Measurements from ENCODE around the gene HK2. TPM values are rescaled to one million over a fixed set of nuclear protein-coding genes. Genes with fewer than 3 reads are reported as not detected.
"Not testable (repeated sequence)": the region's sequence is repeated elsewhere in the genome, so short reads cannot be mapped to it uniquely, and the experiment has no call there.

Gene HK2
- total RNA-seq, 1 experiment from 2014 or later: 27.8 TPM

GRCh38 chr2:74849228-74849892 lies 15.4 kb downstream of the HK2 start:
- DNase-seq: no peak
- H3K4me3 ChIP-seq: no peak overlapping the region
- H3K27me3 ChIP-seq: no peaks in the 10 kb centered on the region
- H3K36me3 ChIP-seq: peaks cover 18% of the 10 kb centered on the region
- H3K9me3 ChIP-seq: no peaks in the 10 kb centered on the region

- Histone ChIP-seq H3K27me3 (no peaks in the 10 kb centered on the region), H3K36me3 (peaks cover 27% of the 10 kb centered on the region), H3K4me3 (no peak overlapping the region), H3K9me3 (no peaks in the 10 kb centered on the region)
- DNase-seq: no peak
These were observed 16.7 kb downstream of the HK2 start for GRCh38 chr2:74850496-74851190.

GRCh38 chr2:74851191-74851566 lies 17.3 kb downstream of the HK2 start:
- H3K4me3 ChIP-seq: no peak overlapping the region
- no peak for DNase-seq
- peaks cover 33% of the 10 kb centered on the region for H3K36me3 ChIP-seq
- H3K9me3 ChIP-seq: no peaks in the 10 kb centered on the region
- no peaks in the 10 kb centered on the region for H3K27me3 ChIP-seq

- not testable (repeated sequence) for H3K4me3 ChIP-seq
These were observed 19.4 kb downstream of the HK2 start for GRCh38 chr2:74853360-74853759.

GRCh38 chr2:74854401-74854800 lies 20.5 kb downstream of the HK2 start:
- Histone ChIP-seq H3K4me3 (no peak overlapping the region), H3K27me3 (no peaks in the 10 kb centered on the region), H3K9me3 (no peaks in the 10 kb centered on the region), H3K36me3 (peaks cover 48% of the 10 kb centered on the region)
- DNase-seq: no peak

More at GRCh38 chr2:74853360-74853759, 19.4 kb downstream of the HK2 start:
- not testable (repeated sequence) for DNase-seq, H3K9me3 ChIP-seq, H3K27me3 ChIP-seq
- peaks cover 39% of the 10 kb centered on the region for H3K36me3 ChIP-seq

- DNase-seq, H3K9me3 ChIP-seq, H3K4me3 ChIP-seq, H3K27me3 ChIP-seq: not testable (repeated sequence)
- H3K36me3 ChIP-seq: peaks cover 46% of the 10 kb centered on the region
These were observed 21.3 kb downstream of the HK2 start for GRCh38 chr2:74855114-74855707.

- no peaks in the 10 kb centered on the region for H3K27me3 ChIP-seq
- no peak for DNase-seq
- H3K4me3 ChIP-seq: no peak overlapping the region
- peaks cover 54% of the 10 kb centered on the region for H3K36me3 ChIP-seq
- H3K9me3 ChIP-seq: no peaks in the 10 kb centered on the region
These were observed 22.2 kb downstream of the HK2 start for GRCh38 chr2:74856004-74856578.

- DNase-seq: no peak
- H3K4me3 ChIP-seq: no peak overlapping the region
- peaks cover 51% of the 10 kb centered on the region for H3K36me3 ChIP-seq
- H3K9me3 ChIP-seq: no peaks in the 10 kb centered on the region
- no peaks in the 10 kb centered on the region for H3K27me3 ChIP-seq
These were observed 22.7 kb downstream of the HK2 start for GRCh38 chr2:74856599-74856998.

- Histone ChIP-seq H3K4me3 (no peak overlapping the region), H3K9me3 (no peaks in the 10 kb centered on the region), H3K36me3 (peaks cover 48% of the 10 kb centered on the region), H3K27me3 (no peaks in the 10 kb centered on the region)
- DNase-seq: no peak
These were observed 23.3 kb downstream of the HK2 start for GRCh38 chr2:74857215-74857614.

GRCh38 chr2:74857725-74858124 lies 23.8 kb downstream of the HK2 start:
- H3K4me3 ChIP-seq: no peak overlapping the region
- DNase-seq: no peak
- no peaks in the 10 kb centered on the region for H3K9me3 ChIP-seq
- H3K27me3 ChIP-seq: no peaks in the 10 kb centered on the region
- peaks cover 48% of the 10 kb centered on the region for H3K36me3 ChIP-seq

- H3K27me3 ChIP-seq: no peaks in the 10 kb centered on the region
- no peaks in the 10 kb centered on the region for H3K9me3 ChIP-seq
- H3K36me3 ChIP-seq: peaks cover 48% of the 10 kb centered on the region
- DNase-seq: no peak
- H3K4me3 ChIP-seq: no peak overlapping the region
These were observed 24.4 kb downstream of the HK2 start for GRCh38 chr2:74858281-74858680.

GRCh38 chr2:74860079-74860478 lies 26.2 kb downstream of the HK2 start:
- DNase-seq: no peak
- Histone ChIP-seq H3K27me3 (no peaks in the 10 kb centered on the region), H3K4me3 (no peak overlapping the region), H3K9me3 (no peaks in the 10 kb centered on the region), H3K36me3 (peaks cover 40% of the 10 kb centered on the region)

- Histone ChIP-seq H3K36me3 (peaks cover 38% of the 10 kb centered on the region), H3K27me3 (no peaks in the 10 kb centered on the region), H3K9me3 (no peaks in the 10 kb centered on the region), H3K4me3 (no peak overlapping the region)
- no peak for DNase-seq
These were observed 26.6 kb downstream of the HK2 start for GRCh38 chr2:74860521-74860920.

- Histone ChIP-seq H3K4me3 (no peak overlapping the region), H3K27me3 (no peaks in the 10 kb centered on the region), H3K36me3 (peaks cover 29% of the 10 kb centered on the region), H3K9me3 (no peaks in the 10 kb centered on the region)
- DNase-seq: no peak
These were observed 27.6 kb downstream of the HK2 start for GRCh38 chr2:74861531-74861930.

GRCh38 chr2:74862020-74862964 lies 28.4 kb downstream of the HK2 start:
- Histone ChIP-seq H3K36me3 (peaks cover 25% of the 10 kb centered on the region), H3K9me3 (no peaks in the 10 kb centered on the region), H3K27me3 (no peaks in the 10 kb centered on the region), H3K4me3 (no peak overlapping the region)
- DNase-seq: no peak

- Histone ChIP-seq H3K27me3 (no peaks in the 10 kb centered on the region), H3K36me3 (peaks cover 34% of the 10 kb centered on the region), H3K4me3 (no peak overlapping the region), H3K9me3 (no peaks in the 10 kb centered on the region)
- DNase-seq: no peak
These were observed 29.9 kb downstream of the HK2 start for GRCh38 chr2:74863802-74864248.

All from MG63 (cell line).